Limb (tissue), 2 donors: ENCODE data around the gene ADAD1.
A peak's percentile ranks its signal among the peaks of the same experiment; 100 is the strongest.
"Not testable (repeated sequence)": the region's sequence is repeated elsewhere in the genome, so short reads cannot be mapped to it uniquely, and the experiment has no call there.

Experiments
- DNase-seq, 2 donors: peaks; one replicate each; pipeline ENCODE4 v3.0.0-alpha.2; 2016; ENCODE audit errors: extremely low spot score in 2 of 2

The ADAD1 gene

GRCh38 chr4:122378711-122379110 lies at the start of gene ADAD1:
Gene ADAD1, plus strand, starts transcription at chr4:122379011. Its CDS starts 1,059 bp downstream, at chr4:122380070.
- no peak for DNase-seq

GRCh38 chr4:122329876-122330565 lies 48.8 kb upstream of the ADAD1 start:
- peak in 1 of 2 donors; percentile 48 for DNase-seq

- DNase-seq: no peak
Observed at GRCh38 chr4:122331195-122331594, 47.6 kb upstream of the ADAD1 start.

- DNase-seq: no peak
Observed at GRCh38 chr4:122334828-122335227, 44.0 kb upstream of the ADAD1 start.

- DNase-seq: no peak
Observed at GRCh38 chr4:122341886-122342285, 36.9 kb upstream of the ADAD1 start.

GRCh38 chr4:122346036-122346435 lies 32.8 kb upstream of the ADAD1 start:
- DNase-seq: no peak

- no peak for DNase-seq
Observed at GRCh38 chr4:122346503-122346902, 32.3 kb upstream of the ADAD1 start.

GRCh38 chr4:122356317-122356808 lies 22.4 kb upstream of the ADAD1 start:
- DNase-seq: no peak

- DNase-seq: no peak
Observed at GRCh38 chr4:122360754-122361153, 18.1 kb upstream of the ADAD1 start.

GRCh38 chr4:122364700-122365404 lies 14.0 kb upstream of the ADAD1 start:
- no peak for DNase-seq

- not testable (repeated sequence) for DNase-seq
Observed at GRCh38 chr4:122368786-122369185, 10.0 kb upstream of the ADAD1 start.

- no peak for DNase-seq
Observed at GRCh38 chr4:122377352-122377751, 1.5 kb upstream of the ADAD1 start.

- no peak for DNase-seq
Observed at GRCh38 chr4:122379239-122379638, 428 bp downstream of the ADAD1 start.

GRCh38 chr4:122383341-122383740 lies 4.5 kb downstream of the ADAD1 start:
- DNase-seq: no peak

GRCh38 chr4:122384245-122384644 lies 5.4 kb downstream of the ADAD1 start:
- DNase-seq: no peak

- no peak for DNase-seq
Observed at GRCh38 chr4:122393276-122393675, 14.5 kb downstream of the ADAD1 start.

GRCh38 chr4:122403861-122404260 lies 25.1 kb downstream of the ADAD1 start:
- DNase-seq: no peak

- no peak for DNase-seq
Observed at GRCh38 chr4:122412547-122412946, 33.7 kb downstream of the ADAD1 start.

GRCh38 chr4:122423246-122423645 lies 44.4 kb downstream of the ADAD1 start:
- DNase-seq: no peak

GRCh38 chr4:122431351-122431750 lies 52.5 kb downstream of the ADAD1 start:
- DNase-seq: no peak

GRCh38 chr4:122434285-122434684 lies 55.5 kb downstream of the ADAD1 start:
- no peak for DNase-seq

- DNase-seq: no peak
Observed at GRCh38 chr4:122450847-122451246, 72.0 kb downstream of the ADAD1 start.
